GM12872 (cell line): ENCODE results near the gene CMIP.

Experiments used
- TF ChIP-seq, protein P1 (sequence below): IDR thresholded peaks from 3 replicates; pipeline ENCODE4 v1.5.1; 2011; ENCODE audit warnings: low read depth, mild to moderate bottlenecking, low read length, moderate library complexity; ENCODE audit not compliant: insufficient read depth

The CMIP gene

DNA sequence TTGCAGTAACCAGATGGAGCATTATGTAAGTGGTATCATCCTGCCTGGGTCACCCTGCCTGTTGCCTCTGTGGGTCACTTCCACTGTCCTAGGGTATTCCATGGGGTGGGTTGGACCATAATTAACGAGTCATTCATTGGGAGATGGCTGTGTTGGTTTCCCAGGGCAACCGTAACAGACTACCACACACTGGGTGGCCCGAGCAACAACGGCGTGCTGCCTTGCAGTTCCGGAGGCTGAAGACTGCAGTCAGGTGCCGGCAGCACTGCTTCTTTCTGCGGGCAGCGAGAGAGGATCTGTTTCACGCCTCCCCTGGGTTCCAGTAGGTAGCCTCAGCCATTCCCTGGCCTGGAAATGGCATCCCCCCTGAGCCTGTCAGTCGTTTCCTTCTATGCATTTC, 28.9 kb upstream of the CMIP start:
- TF ChIP-seq, protein P1, sequence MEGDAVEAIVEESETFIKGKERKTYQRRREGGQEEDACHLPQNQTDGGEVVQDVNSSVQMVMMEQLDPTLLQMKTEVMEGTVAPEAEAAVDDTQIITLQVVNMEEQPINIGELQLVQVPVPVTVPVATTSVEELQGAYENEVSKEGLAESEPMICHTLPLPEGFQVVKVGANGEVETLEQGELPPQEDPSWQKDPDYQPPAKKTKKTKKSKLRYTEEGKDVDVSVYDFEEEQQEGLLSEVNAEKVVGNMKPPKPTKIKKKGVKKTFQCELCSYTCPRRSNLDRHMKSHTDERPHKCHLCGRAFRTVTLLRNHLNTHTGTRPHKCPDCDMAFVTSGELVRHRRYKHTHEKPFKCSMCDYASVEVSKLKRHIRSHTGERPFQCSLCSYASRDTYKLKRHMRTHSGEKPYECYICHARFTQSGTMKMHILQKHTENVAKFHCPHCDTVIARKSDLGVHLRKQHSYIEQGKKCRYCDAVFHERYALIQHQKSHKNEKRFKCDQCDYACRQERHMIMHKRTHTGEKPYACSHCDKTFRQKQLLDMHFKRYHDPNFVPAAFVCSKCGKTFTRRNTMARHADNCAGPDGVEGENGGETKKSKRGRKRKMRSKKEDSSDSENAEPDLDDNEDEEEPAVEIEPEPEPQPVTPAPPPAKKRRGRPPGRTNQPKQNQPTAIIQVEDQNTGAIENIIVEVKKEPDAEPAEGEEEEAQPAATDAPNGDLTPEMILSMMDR: no peak

DNA sequence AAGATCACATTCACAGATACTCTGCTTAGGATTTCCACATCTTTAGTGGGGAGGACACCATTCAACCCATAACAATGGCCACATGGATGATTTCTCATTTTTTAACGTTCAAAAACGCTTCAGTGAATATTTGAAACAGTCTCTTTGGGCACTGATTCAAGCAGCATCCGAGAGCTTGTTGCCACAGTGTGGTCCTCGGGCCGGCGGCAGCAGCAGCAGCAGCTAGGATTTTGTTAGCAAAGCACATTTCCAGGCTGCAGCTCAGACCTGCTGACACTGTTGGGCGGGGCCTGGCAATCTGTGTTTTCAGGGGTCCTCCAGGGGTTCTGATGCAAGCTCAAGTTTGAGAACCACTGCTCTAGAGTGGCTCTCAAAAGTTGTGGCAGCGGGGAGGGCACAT, 27.9 kb upstream of the CMIP start:
- TF ChIP-seq, protein P1: no peak

DNA sequence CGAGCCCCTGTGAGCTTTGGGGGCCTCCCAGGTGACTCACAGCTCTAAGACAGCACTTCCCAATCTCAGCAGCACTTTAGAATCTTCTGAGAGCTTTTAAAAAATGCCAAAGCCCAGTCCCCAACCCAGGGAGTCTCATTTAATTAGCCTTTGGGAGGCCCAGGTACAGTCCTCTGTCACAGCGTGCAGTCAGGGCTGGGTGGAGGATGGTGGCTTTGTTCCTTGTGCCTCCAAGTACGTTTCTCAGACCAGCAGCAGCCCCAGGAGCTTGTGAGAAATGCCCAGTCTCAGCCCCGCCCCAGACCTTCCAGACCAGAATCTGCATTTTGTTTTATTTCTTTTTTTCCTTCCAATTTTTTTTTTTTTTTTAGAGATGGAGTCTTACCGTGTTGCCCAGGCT, 27.4 kb upstream of the CMIP start:
- TF ChIP-seq, protein P1: no peak

DNA sequence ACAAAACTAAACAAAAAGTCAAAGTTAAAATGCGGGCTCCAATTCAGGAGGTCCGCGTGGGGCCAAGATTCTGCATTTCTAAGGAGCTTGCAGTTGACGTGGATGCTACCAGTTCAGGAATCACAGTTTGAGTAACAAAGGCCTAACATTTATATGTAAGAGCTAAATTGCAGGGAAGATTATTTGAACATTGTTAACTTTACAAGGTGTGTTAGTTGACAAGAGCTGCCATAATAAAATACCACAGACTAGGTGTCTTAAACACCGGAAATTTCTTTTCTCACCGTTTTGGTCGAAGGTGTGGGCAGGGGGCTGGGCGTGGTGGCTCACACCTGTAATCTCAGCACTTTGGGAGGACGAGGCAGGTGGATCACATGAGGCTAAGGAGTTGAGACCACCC, 24.8 kb upstream of the CMIP start:
- TF ChIP-seq, protein P1: no peak

DNA sequence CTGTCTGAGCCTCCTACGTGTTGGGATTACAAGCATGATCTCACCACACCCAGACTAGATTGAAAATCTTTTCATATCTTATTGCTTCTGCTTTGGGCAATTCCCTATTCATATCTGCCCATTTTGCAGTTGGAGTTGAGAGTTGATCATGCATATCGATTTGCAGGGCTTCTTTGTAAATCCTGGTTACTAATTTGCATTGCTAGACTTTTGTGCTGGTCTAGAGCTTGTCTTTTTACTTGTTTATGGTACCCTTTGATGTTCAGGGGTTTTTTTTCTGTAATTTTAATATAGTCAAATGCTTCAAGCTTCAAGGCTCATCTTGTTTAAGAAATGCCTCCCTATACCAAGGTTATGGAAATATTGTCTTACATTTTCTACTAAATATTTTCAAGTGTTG, 23.5 kb upstream of the CMIP start:
- TF ChIP-seq, protein P1: no peak

DNA sequence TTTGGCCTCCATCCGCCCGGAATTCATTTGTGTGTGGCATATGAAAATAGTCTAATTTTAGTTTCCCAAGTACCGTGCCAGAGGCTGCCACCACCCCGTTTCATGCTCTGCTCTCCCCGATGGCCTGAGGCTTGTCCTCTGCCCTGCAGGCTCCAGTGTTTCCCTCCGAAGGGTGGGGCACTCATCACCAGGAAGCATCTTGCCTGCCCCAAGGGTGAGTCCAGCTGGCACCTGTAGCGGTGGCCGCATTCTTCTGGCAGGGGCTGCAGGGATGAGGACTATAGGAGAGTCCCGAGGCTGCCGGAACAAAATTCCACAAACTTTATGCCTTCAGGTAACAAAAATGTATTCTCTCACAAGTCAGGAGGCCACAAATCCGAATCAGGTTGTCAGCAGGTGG, 23.1 kb upstream of the CMIP start:
- TF ChIP-seq, protein P1: no peak

DNA sequence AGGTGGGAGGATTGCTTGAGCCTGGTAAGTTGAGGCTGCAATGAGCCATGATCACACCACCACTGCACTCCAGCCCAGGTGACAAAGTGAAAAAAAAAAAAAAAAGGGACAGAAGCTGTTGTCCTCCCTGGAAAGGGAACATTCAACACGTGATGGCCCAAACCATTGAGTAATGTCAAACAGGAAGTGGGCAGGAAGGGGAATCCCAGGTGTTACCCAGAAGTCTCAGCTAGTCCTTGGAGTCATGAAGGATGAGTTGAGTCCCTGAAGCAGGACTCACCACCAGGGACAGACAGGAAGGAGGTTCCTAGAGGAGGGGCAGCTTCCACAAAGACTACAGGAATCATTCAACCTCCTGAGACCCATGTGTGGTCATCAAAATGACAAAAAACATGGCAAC, 19.8 kb upstream of the CMIP start:
- TF ChIP-seq, protein P1: no peak; the same call in 2 of the 3 replicates

DNA sequence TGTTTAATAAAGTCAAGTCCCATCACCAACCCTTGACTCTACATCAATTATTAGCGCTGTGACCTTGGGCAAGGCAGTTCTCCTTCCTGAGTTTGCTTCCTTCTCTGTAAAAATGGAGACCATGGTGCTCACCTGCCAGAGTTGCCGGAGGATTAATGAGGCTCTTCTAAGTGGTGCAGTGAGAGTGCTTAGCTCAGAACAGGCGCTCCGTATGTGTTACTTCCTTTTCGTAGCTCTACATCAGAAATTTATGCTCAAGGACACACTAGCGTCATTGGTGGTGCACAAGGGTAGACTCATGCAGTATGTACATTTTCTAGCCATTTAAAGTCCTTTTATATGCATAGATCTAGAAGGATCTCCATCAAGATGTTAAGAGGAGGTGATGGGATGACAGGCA, 17.4 kb upstream of the CMIP start:
- TF ChIP-seq, protein P1: no peak
